Adrenal gland (tissue), 5 donors: ENCODE measurements around the gene SLC25A21.

ENCODE experiments used
- POLR2A ChIP-seq, 2 donors: fragments of 450-650 bp; IDR thresholded peaks; one replicate each; pipeline ENCODE4 v1.6.1; 2017; ENCODE audit warnings: antibody characterized with exemption in 2 of 2, mild to moderate bottlenecking in 2 of 2, moderate library complexity in 1 of 2
- TF ChIP-seq, protein P1 (sequence below), 6 experiments: fragments of 450-650 bp in 4 of 6; fragments of 200-600 bp in 2 of 6; sonication (generic) in 1 of 6; IDR thresholded peaks; 1 replicate in 5 of 6; 2 replicates in 1 of 6; pipeline versions ENCODE4 v1.5.1 to v1.8.0; 2016 to 2021; ENCODE audit warnings: antibody characterized with exemption in 6 of 6, mild to moderate bottlenecking in 2 of 6, moderate library complexity in 1 of 6
- donor health status: DM: no; HTN: no; CAD: no.

- TF ChIP-seq, protein P1, sequence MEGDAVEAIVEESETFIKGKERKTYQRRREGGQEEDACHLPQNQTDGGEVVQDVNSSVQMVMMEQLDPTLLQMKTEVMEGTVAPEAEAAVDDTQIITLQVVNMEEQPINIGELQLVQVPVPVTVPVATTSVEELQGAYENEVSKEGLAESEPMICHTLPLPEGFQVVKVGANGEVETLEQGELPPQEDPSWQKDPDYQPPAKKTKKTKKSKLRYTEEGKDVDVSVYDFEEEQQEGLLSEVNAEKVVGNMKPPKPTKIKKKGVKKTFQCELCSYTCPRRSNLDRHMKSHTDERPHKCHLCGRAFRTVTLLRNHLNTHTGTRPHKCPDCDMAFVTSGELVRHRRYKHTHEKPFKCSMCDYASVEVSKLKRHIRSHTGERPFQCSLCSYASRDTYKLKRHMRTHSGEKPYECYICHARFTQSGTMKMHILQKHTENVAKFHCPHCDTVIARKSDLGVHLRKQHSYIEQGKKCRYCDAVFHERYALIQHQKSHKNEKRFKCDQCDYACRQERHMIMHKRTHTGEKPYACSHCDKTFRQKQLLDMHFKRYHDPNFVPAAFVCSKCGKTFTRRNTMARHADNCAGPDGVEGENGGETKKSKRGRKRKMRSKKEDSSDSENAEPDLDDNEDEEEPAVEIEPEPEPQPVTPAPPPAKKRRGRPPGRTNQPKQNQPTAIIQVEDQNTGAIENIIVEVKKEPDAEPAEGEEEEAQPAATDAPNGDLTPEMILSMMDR (IDR thresholded peaks at IDR 0.05), result no peak
- no peak for TF ChIP-seq POLR2A (IDR thresholded peaks at IDR 0.05)
Measured at GRCh38 chr14:37115406-37115805, 57.0 kb downstream of the SLC25A21 start.
